H9 (cell line): ENCODE results near the gene SPTBN5. TPM values are rescaled to one million over a fixed set of nuclear protein-coding genes. Genes with fewer than 3 reads are reported as not detected.

ENCODE experiments used
- DNase-seq: peaks from one replicate; pipeline ENCODE4 v3.0.0-alpha.2; 2017
- H2AFZ ChIP-seq: one replicate; pipeline ENCODE4 v1.6.1; 2013; ENCODE audit warnings: mild to moderate bottlenecking, low read length, control low read depth, moderate library complexity
- H2AK5ac ChIP-seq: 2 replicates; pipeline ENCODE4 v1.6.1; 2013; ENCODE audit warnings: low read length, control low read depth, mixed read lengths; ENCODE audit not compliant: insufficient read length
- H2BK120ac ChIP-seq: one replicate; pipeline ENCODE4 v1.6.1; 2013; ENCODE audit warnings: low read depth, mild to moderate bottlenecking, low read length, control low read depth, inconsistent platforms; ENCODE audit not compliant: poor library complexity, severe bottlenecking
- H2BK12ac ChIP-seq: 2 replicates; pipeline ENCODE4 v1.6.1; 2013; ENCODE audit warnings: low read length, control low read depth, mixed read lengths, low read depth; ENCODE audit not compliant: insufficient read length
- H2BK15ac ChIP-seq: 2 replicates; pipeline ENCODE4 v1.6.1; 2013; ENCODE audit warnings: low read depth, low read length, control low read depth
- H2BK20ac ChIP-seq: one replicate; pipeline ENCODE4 v1.6.1; 2013; ENCODE audit warnings: low read depth, mild to moderate bottlenecking, low read length, control low read depth, inconsistent platforms; ENCODE audit not compliant: poor library complexity, severe bottlenecking
- H2BK5ac ChIP-seq: 2 replicates; pipeline ENCODE4 v1.6.1; 2013; ENCODE audit warnings: low read length, control low read depth, mixed read lengths; ENCODE audit not compliant: insufficient read length
- H3K14ac ChIP-seq: 2 replicates; pipeline ENCODE4 v1.6.1; 2013; ENCODE audit warnings: low read length, control low read depth; ENCODE audit not compliant: insufficient read depth
- H3K18ac ChIP-seq: 2 replicates; pipeline ENCODE4 v1.6.1; 2013; ENCODE audit warnings: low read depth, mild to moderate bottlenecking, mixed read lengths, low read length, control low read depth; ENCODE audit not compliant: insufficient read length
- H3K23ac ChIP-seq: 2 replicates; pipeline ENCODE4 v1.6.1; 2013; ENCODE audit warnings: low read length, control low read depth, mixed read lengths, low read depth; ENCODE audit not compliant: insufficient read length
- H3K23me2 ChIP-seq: 2 replicates; pipeline ENCODE4 v1.6.1; 2013; ENCODE audit warnings: low read depth, mild to moderate bottlenecking, mixed read lengths, low read length, control low read depth; ENCODE audit not compliant: insufficient read length, poor library complexity, severe bottlenecking
- H3K27ac ChIP-seq: 2 replicates; pipeline ENCODE4 v1.5.1; 2013; ENCODE audit warnings: low read length, control low read depth, mixed read lengths, low read depth; ENCODE audit not compliant: insufficient read length
- H3K27me3 ChIP-seq: 2 replicates; pipeline ENCODE4 v1.6.1; 2013; ENCODE audit warnings: low read length, control low read depth, inconsistent platforms; ENCODE audit not compliant: insufficient read depth
- H3K4ac ChIP-seq: 2 replicates; pipeline ENCODE4 v1.6.1; 2013; ENCODE audit warnings: low read depth, mild to moderate bottlenecking, control low read depth, inconsistent platforms, low read length, moderate library complexity
- H3K4me1 ChIP-seq: 2 replicates; pipeline ENCODE4 v1.6.1; 2013; ENCODE audit warnings: low read length, control low read depth, inconsistent platforms; ENCODE audit not compliant: insufficient read depth
- H3K4me2 ChIP-seq: 2 replicates; pipeline ENCODE4 v1.6.1; 2013; ENCODE audit warnings: low read length, control low read depth, mixed read lengths; ENCODE audit not compliant: insufficient read length, insufficient read depth
- H3K56ac ChIP-seq: 2 replicates; pipeline ENCODE4 v1.6.1; 2013; ENCODE audit warnings: low read depth, mild to moderate bottlenecking, mixed read lengths, low read length, control low read depth; ENCODE audit not compliant: insufficient read length
- H3K79me1 ChIP-seq: 2 replicates; pipeline ENCODE4 v1.6.1; 2013; ENCODE audit warnings: low read depth, mild to moderate bottlenecking, moderate library complexity, low read length, control low read depth, inconsistent platforms; ENCODE audit not compliant: insufficient read depth, poor library complexity, severe bottlenecking
- H3K79me2 ChIP-seq: 2 replicates; pipeline ENCODE4 v1.6.1; 2013; ENCODE audit warnings: low read length, control low read depth, inconsistent platforms; ENCODE audit not compliant: insufficient read depth
- H3K9ac ChIP-seq: 2 replicates; pipeline ENCODE4 v1.6.1; 2013; ENCODE audit warnings: low read length, control low read depth, mixed read lengths; ENCODE audit not compliant: insufficient read length; ENCODE audit errors: extremely low read depth
- H3K9me3 ChIP-seq: one replicate; pipeline ENCODE4 v1.6.1; 2013; ENCODE audit warnings: low read depth, low read length, inconsistent platforms; ENCODE audit not compliant: control insufficient read depth
- H3T11ph ChIP-seq: one replicate; pipeline ENCODE4 v1.6.1; 2013; ENCODE audit warnings: mild to moderate bottlenecking, low read length, control low read depth, inconsistent platforms
- H4K20me1 ChIP-seq: one replicate; pipeline ENCODE4 v1.6.1; 2013; ENCODE audit not compliant: control insufficient read depth, insufficient read length, insufficient read depth
- H4K5ac ChIP-seq: 2 replicates; pipeline ENCODE4 v1.6.1; 2013; ENCODE audit warnings: low read depth, mild to moderate bottlenecking, mixed read lengths, low read length, control low read depth; ENCODE audit not compliant: insufficient read length
- H4K8ac ChIP-seq: replicated peaks from 2 replicates; pipeline ENCODE4 v1.6.1; 2013; ENCODE audit warnings: low read length, control low read depth, mixed read lengths, low read depth; ENCODE audit not compliant: insufficient read length
- H4K91ac ChIP-seq: 2 replicates; pipeline ENCODE4 v1.6.1; 2013; ENCODE audit warnings: low read depth, mild to moderate bottlenecking, moderate library complexity, mixed read lengths, low read length, control low read depth; ENCODE audit not compliant: insufficient read length
- H3K27ac Mint-ChIP-seq, 3 experiments: 2 replicates in 2 of 3; 3 replicates in 1 of 3; pipeline ENCODE4 v1.8.0; 2020 to 2021; ENCODE audit warnings: mixed read lengths in 3 of 3, mild to moderate bottlenecking in 1 of 3, moderate library complexity in 1 of 3
- H3K27me3 Mint-ChIP-seq: 2 replicates; pipeline ENCODE4 v1.8.0; 2021; ENCODE audit warnings: low read depth, mild to moderate bottlenecking, moderate library complexity, mixed read lengths
- H3K36me3 Mint-ChIP-seq, 3 experiments: 2 replicates in 2 of 3; 3 replicates in 1 of 3; pipeline ENCODE4 v1.8.0; 2020 to 2021; ENCODE audit warnings: low read depth in 3 of 3, mixed read lengths in 3 of 3; ENCODE audit not compliant: insufficient read depth in 1 of 3
- H3K4me1 Mint-ChIP-seq, 2 experiments: 2 replicates each; pipeline ENCODE4 v1.8.0; 2020; ENCODE audit warnings: mixed read lengths in 2 of 2
- H3K4me3 Mint-ChIP-seq, 2 experiments: 2 replicates in 1 of 2; 3 replicates in 1 of 2; pipeline ENCODE4 v1.8.0; 2020 to 2021; ENCODE audit warnings: mild to moderate bottlenecking in 2 of 2, mixed read lengths in 2 of 2, moderate library complexity in 1 of 2
- H3K9me3 Mint-ChIP-seq, 2 experiments: 2 replicates in 1 of 2; 3 replicates in 1 of 2; pipeline ENCODE4 v1.8.0; 2020; ENCODE audit warnings: mild to moderate bottlenecking in 2 of 2, mixed read lengths in 2 of 2, moderate library complexity in 1 of 2
- whole genome bisulfite sequencing: extraction: QIAGEN DNeasy Blood & Tissue Kit; methylation state at CpG from one replicate; pipeline ENCODE4 v1.1.7; 2013; ENCODE audit warnings: missing lambda C conversion rate, low lambda C conversion rate, mixed read lengths; ENCODE audit not compliant: insufficient read length; ENCODE audit errors: extremely low coverage; 5-methylcytosine and 5-hydroxymethylcytosine counted together
- total RNA-seq: library from RNA; stranded (reverse); gene quantifications from 2 replicates; pipeline ENCODE4 v1.2.1, GENCODE V29; 2021
- TF ChIP-seq, protein P1 (sequence below): fragments of 200-600 bp; sonication (generic); conservative IDR thresholded peaks from 3 replicates; pipeline ENCODE4 v1.8.0; 2021; ENCODE audit warnings: antibody characterized with exemption, mild to moderate bottlenecking

The SPTBN5 gene
- total RNA-seq, 1 experiment from 2014 or later = 0.90 TPM

GRCh38 chr15:41939986-41940385, 46.1 kb upstream of the SPTBN5 start:
- no peaks in the 10 kb centered on the region for H3K79me1 ChIP-seq
- peaks cover 8 to 26% of the 10 kb centered on the region in 2 experiments for H3K4me1 Mint-ChIP-seq
- no peaks in the 10 kb centered on the region for H4K20me1 ChIP-seq
- H3K23ac ChIP-seq = no peak overlapping the region
- no peaks in the 10 kb centered on the region for H3K23me2 ChIP-seq
- no peak overlapping the region for H2BK120ac ChIP-seq
- H2BK5ac ChIP-seq = no peak overlapping the region
- 0 out of 2 replicates have a peak, but pooled peaks cover 2% of the 10 kb centered on the region for H3K4me1 ChIP-seq
- H3K4ac ChIP-seq = no peak overlapping the region
- no peak overlapping the region for H4K91ac ChIP-seq
- H3K9ac ChIP-seq = no peak overlapping the region
- no peak overlapping the region for H3K14ac ChIP-seq
- DNase-seq = no peak
- H2BK15ac ChIP-seq = no peak overlapping the region
- H3K27ac ChIP-seq = no peak overlapping the region
- no peaks in the 10 kb centered on the region for H3K9me3 Mint-ChIP-seq
- no peak overlapping the region for H3K4me3 Mint-ChIP-seq
- no peaks in the 10 kb centered on the region for H3K9me3 ChIP-seq
- H3K79me2 ChIP-seq = no peaks in the 10 kb centered on the region
- no peak overlapping the region for H3K56ac ChIP-seq
- no CpG with 5 or more reads among the region's 9 CpGs for WGBS
- no peak overlapping the region for H3K18ac ChIP-seq
- no peak overlapping the region for H2AFZ ChIP-seq
- H4K8ac ChIP-seq = no peak overlapping the region
- H2AK5ac ChIP-seq = no peak overlapping the region
- no peak overlapping the region for H3K27ac Mint-ChIP-seq
- TF ChIP-seq, protein P1, sequence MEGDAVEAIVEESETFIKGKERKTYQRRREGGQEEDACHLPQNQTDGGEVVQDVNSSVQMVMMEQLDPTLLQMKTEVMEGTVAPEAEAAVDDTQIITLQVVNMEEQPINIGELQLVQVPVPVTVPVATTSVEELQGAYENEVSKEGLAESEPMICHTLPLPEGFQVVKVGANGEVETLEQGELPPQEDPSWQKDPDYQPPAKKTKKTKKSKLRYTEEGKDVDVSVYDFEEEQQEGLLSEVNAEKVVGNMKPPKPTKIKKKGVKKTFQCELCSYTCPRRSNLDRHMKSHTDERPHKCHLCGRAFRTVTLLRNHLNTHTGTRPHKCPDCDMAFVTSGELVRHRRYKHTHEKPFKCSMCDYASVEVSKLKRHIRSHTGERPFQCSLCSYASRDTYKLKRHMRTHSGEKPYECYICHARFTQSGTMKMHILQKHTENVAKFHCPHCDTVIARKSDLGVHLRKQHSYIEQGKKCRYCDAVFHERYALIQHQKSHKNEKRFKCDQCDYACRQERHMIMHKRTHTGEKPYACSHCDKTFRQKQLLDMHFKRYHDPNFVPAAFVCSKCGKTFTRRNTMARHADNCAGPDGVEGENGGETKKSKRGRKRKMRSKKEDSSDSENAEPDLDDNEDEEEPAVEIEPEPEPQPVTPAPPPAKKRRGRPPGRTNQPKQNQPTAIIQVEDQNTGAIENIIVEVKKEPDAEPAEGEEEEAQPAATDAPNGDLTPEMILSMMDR = no peak
- H4K5ac ChIP-seq = no peak overlapping the region
- H3T11ph ChIP-seq = no peak overlapping the region
- H3K36me3 Mint-ChIP-seq = peaks cover 4 to 33% (median 28%) of the 10 kb centered on the region in 3 experiments; a peak in 6 of 7 replicates
- no peak overlapping the region for H3K4me2 ChIP-seq
- H3K27me3 Mint-ChIP-seq = no peaks in the 10 kb centered on the region
- no peaks in the 10 kb centered on the region for H3K27me3 ChIP-seq
- no peak overlapping the region for H2BK20ac ChIP-seq
- no peak overlapping the region for H2BK12ac ChIP-seq
